NCI-H748 treated with DMSO at 0.1 percent for 48 hours (cell line): ENCODE results near the gene GFI1.
"Not testable (repeated sequence)": the region's sequence is repeated elsewhere in the genome, so short reads cannot be mapped to it uniquely, and the experiment has no call there.

Experiments used
- DNase-seq: peaks from one replicate; lab custom pipeline; 2025; lab: John Stamatoyannopoulos, UW

The GFI1 gene

DNA sequence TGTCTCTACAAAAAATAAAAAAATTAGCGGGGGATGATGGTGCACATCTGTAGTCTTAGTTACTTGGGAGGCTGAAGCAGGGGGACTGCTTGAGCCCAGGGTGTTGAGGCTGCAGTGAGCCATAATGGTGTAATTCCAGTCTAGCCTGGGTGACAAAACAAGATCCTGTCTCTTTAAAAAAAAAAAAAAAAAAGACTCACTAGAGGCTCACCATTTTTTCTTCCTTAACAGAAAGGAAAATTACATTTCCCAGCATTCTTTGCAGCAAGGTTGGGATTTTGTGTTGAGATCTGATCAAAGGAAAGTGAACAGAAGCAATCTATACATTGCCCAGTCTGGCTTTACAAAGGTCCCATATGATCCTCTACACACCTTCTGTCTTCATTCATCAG lies 21.5 kb downstream of the GFI1 start:
- DNase-seq: no peak

DNA sequence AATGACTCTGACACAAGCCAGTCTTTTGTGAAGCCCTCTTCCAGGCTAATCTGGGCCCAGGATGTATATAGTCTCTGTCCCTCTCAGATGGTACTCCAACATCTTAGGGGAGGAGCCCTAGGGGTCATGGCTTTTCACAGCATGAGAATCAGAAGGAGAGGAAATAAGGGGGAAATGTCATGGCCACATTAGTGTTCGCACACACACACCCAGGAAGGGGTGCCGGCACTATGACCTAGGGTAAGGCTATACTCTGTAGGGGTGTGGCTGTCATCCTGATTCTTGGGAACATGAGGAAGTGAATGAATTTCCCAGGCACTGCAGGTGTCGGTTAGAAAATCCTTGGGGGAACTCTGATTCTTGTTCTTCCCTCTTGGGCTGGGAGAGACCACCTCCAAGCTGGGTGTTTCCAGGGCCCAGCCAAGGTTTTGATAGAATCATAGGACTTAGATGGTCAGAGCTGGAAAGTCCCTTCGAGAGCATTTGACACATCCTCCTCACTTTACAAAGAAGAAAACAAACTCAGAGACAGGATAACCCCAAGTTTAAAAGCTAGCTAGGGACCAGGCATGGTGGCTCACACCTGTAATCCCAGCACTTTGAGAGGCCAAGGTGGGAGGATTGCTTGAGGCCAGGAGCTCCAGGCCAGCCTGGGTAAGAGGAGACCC lies 22.0 kb downstream of the GFI1 start:
- DNase-seq: no peak

DNA sequence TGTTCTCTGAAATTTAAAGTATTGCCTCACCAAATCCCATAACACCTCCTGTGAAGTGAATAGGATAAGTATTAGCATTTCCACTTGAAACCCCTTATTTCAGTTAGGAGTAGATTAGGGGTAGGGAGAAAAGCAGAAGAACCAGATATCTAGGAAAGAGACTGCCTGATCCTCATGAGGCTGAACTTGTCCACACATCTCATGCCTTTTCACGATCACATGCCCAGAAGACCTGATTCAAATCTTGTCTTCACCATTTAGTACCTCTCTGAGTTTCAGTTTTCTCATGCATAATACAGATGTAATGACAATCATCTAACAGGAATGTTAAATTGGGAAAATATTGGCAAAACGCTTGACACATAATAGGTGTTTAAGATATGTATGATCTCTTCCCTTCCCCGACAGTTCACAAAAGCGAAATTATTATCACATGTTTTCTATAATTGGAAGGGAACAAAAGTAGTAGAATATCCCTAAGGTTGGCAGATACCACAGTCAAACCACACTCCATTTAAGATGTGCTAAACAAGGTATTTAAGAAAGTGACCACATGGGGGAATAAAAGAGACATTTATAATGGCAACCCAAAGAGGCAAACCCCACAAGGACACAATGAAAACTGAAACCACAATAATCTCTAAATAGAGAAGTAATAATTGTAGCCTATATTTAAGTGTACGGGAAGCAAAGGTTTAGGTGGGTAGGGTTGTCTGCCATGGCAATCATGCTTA lies 25.2 kb downstream of the GFI1 start:
- DNase-seq: no peak

- DNase-seq: no peak
Observed at GRCh38 chr1:92459871-92460320, 26.8 kb downstream of the GFI1 start.

DNA sequence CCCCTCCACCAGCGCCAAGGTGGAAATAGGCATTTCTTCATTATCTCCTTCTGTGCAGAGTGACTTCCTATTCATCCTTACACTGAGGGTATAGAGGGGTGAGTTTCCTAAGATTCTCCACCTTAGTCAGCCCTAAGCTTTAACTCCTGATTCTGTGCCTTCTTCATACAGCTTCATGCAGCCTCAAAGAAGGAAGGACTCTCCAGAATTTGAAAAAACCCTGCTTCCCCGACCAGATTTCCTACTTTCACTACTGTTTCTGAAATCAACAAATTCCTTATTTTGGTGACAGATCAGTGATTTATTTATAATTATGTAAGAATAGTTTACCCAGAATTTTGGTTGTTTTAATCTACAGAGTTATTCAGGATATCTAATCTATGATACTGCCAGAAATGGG lies 28.6 kb downstream of the GFI1 start:
- DNase-seq: no peak

GRCh38 chr1:92447976-92448375 lies 38.7 kb downstream of the GFI1 start:
- no peak for DNase-seq

DNA sequence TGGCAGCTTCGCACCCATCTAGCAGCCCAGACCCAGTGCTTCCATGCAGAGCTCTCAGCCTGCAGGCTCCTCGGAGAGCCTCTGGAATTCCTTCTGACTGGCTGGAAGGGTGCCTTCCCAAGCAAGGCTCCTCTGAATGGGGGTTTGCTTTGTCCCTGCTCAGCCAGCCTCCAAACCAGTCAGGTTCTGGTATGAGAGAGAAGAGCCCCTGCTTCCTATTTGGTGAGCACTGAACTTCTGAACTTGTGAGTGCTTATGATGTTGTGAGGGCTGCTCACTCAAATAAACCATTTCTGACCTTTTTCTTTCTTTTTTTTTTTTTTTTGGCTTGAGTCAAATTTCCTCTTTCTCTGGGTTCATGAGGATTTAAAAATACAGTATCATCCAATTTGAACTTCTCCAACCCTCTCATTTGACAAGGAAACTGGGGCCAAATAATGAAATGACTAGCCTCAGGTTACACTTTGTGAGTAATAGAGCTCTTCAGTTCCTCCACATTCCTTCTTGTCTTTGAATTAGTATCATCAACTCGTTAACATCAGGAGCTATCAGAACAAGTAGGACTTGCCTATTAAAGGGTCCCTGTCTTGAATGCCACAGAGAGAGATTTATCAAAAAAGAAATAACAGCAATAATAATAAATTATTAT lies 39.6 kb downstream of the GFI1 start:
- no peak for DNase-seq

DNA sequence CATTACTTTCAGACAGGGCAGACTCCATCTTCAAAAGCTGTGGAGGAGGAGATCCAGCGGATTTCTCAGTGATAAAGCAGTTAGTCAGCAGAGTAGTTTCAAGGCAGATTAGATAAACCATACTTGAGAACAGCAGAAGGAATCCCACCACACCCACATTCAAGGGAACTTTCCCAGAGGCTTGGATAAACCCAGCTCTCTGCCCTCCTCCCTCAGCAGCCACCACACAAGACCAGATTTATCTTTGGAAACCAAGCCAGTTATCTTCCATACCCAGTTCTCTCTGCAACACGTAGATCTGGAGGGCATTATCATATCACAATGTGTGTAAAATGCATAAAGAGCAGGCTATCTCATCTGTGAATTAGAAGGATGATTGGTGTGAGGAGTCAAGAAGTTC lies 40.2 kb downstream of the GFI1 start:
- no peak for DNase-seq

DNA sequence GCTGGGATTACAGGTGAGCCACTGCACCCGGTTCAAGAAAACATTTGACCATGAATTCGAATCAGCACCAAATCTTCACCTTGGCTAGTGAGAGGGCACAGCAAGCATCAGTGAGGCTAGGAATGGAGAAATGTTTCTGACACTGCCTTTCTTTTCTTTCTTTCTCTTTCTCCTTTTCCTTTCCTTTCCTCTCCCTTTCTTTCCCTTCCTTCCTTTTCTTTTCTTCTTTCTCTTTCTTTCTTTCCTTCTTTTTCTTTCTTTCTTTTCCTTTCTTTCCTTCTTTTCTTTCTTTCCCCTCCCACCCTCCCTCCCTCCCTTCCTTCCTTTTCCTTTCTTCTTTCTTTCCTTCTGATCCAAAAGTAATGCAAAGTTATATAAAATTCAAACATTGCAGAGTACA lies 40.9 kb downstream of the GFI1 start:
- DNase-seq: no peak

DNA sequence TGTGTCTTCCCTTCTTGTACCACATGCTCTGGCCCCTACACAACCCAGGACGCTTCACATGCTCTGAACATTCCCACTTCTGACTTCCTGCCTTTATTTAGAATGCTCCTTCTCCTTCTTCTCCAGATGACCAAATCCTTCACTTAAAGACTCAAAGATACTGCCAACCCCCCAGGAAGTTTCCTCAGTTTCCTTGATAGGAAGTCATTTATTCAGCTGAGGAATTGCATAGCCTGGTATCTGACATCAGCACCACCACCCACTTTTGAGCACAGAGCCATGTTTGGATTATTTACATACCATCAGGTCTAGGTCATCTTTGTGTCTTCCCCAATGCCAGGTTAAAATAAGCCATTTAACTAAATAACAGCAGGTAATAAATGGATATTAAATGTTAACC lies 42.4 kb downstream of the GFI1 start:
- no peak for DNase-seq

DNA sequence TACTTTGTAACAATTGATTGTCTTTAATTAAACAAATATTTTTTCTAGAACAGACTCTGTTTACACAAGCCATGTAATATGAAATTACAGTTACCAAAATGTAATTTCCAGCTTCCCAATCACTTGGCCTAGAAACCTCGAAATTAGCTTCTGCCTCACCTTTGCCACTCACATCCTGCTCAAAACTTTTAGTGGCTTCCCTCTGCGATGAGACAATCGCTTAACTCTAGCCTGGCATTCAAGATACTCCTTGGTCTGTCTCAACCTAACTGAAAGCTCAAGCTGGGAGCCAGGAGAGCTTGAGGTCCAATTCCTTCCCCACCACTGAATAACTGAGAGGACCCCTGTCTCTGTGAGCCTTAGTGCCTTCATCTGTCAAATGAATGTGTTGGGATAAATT lies 42.8 kb downstream of the GFI1 start:
- DNase-seq: no peak

GRCh38 chr1:92442351-92442750 lies 44.4 kb downstream of the GFI1 start:
- peak; percentile 74 for DNase-seq

DNA sequence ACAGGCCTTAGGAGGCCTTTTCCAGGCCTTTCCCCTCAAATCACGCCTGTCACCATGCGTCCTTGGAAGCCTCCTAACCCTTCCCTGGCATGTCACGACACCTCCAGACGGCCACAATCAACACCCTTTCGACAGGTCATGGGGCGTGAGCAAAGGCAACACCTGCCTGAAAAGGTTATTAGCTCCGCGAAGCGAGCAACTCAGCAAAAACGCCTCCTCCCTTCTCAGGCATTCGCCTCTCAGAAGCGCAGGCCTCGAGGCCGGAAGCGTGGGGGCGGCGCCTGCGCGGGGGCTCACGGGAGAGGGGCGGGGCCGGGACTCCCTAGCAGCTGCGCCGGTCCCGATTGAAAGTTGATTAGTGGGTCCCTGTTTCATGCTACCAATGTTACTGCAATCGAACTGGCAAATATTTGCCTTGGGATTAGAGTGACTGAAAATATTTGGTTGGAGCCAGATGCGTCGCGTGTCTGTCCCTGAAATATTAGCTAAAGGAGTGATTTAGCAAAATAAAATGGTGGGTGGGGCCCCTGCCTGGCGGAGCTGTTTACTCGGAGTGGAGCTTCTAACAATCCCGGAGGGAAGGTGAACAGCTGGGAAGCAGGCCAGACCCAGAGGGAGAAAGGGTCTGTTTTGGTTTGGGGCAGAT lies 44.9 kb downstream of the GFI1 start:
- DNase-seq: peak; percentile 80

- DNase-seq: no peak
Observed at GRCh38 chr1:92441316-92441696, 45.4 kb downstream of the GFI1 start.

GRCh38 chr1:92439291-92439690 lies 47.4 kb downstream of the GFI1 start:
- no peak for DNase-seq

DNA sequence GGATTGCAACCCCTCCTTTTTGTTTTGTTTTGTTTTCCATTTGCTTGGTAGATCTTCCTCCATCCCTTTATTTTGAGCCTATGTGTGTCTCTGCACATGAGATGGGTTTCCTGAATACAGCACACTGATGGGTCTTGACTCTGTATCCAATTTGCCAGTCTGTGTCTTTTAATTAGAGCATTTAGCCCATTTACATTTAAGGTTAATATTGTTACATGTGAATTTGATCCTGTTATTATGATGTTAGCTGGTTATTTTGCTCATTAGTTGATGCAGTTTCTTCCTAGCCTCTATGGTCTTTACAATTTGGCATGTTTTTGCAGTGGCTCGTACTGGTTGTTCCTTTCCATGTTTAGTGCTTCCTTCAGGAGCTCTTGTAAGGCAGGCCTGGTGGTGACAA lies 52.2 kb downstream of the GFI1 start:
- not testable (repeated sequence) for DNase-seq

GRCh38 chr1:92430030-92430429 lies 56.7 kb downstream of the GFI1 start:
- DNase-seq: no peak

- DNase-seq: no peak
Observed at GRCh38 chr1:92425617-92426016, 61.1 kb downstream of the GFI1 start.
